H9 (cell line): Measurements from ENCODE around the gene NHLRC1. TPM values are rescaled to one million over a fixed set of nuclear protein-coding genes. Genes with fewer than 3 reads are reported as not detected.

Experiments used
- DNase-seq: peaks from one replicate; pipeline ENCODE4 v3.0.0-alpha.2; 2017
- H2AFZ ChIP-seq: one replicate; pipeline ENCODE4 v1.6.1; 2013; ENCODE audit warnings: mild to moderate bottlenecking, low read length, control low read depth, moderate library complexity
- H2AK5ac ChIP-seq: 2 replicates; pipeline ENCODE4 v1.6.1; 2013; ENCODE audit warnings: low read length, control low read depth, mixed read lengths; ENCODE audit not compliant: insufficient read length
- H2BK120ac ChIP-seq: one replicate; pipeline ENCODE4 v1.6.1; 2013; ENCODE audit warnings: low read depth, mild to moderate bottlenecking, low read length, control low read depth, inconsistent platforms; ENCODE audit not compliant: poor library complexity, severe bottlenecking
- H2BK12ac ChIP-seq: 2 replicates; pipeline ENCODE4 v1.6.1; 2013; ENCODE audit warnings: low read length, control low read depth, mixed read lengths, low read depth; ENCODE audit not compliant: insufficient read length
- H2BK15ac ChIP-seq: 2 replicates; pipeline ENCODE4 v1.6.1; 2013; ENCODE audit warnings: low read depth, low read length, control low read depth
- H2BK20ac ChIP-seq: one replicate; pipeline ENCODE4 v1.6.1; 2013; ENCODE audit warnings: low read depth, mild to moderate bottlenecking, low read length, control low read depth, inconsistent platforms; ENCODE audit not compliant: poor library complexity, severe bottlenecking
- H2BK5ac ChIP-seq: 2 replicates; pipeline ENCODE4 v1.6.1; 2013; ENCODE audit warnings: low read length, control low read depth, mixed read lengths; ENCODE audit not compliant: insufficient read length
- H3K14ac ChIP-seq: 2 replicates; pipeline ENCODE4 v1.6.1; 2013; ENCODE audit warnings: low read length, control low read depth; ENCODE audit not compliant: insufficient read depth
- H3K18ac ChIP-seq: 2 replicates; pipeline ENCODE4 v1.6.1; 2013; ENCODE audit warnings: low read depth, mild to moderate bottlenecking, mixed read lengths, low read length, control low read depth; ENCODE audit not compliant: insufficient read length
- H3K23ac ChIP-seq: 2 replicates; pipeline ENCODE4 v1.6.1; 2013; ENCODE audit warnings: low read length, control low read depth, mixed read lengths, low read depth; ENCODE audit not compliant: insufficient read length
- H3K23me2 ChIP-seq: 2 replicates; pipeline ENCODE4 v1.6.1; 2013; ENCODE audit warnings: low read depth, mild to moderate bottlenecking, mixed read lengths, low read length, control low read depth; ENCODE audit not compliant: insufficient read length, poor library complexity, severe bottlenecking
- H3K27ac ChIP-seq: 2 replicates; pipeline ENCODE4 v1.5.1; 2013; ENCODE audit warnings: low read length, control low read depth, mixed read lengths, low read depth; ENCODE audit not compliant: insufficient read length
- H3K27me3 ChIP-seq: 2 replicates; pipeline ENCODE4 v1.6.1; 2013; ENCODE audit warnings: low read length, control low read depth, inconsistent platforms; ENCODE audit not compliant: insufficient read depth
- H3K4ac ChIP-seq: 2 replicates; pipeline ENCODE4 v1.6.1; 2013; ENCODE audit warnings: low read depth, mild to moderate bottlenecking, control low read depth, inconsistent platforms, low read length, moderate library complexity
- H3K4me1 ChIP-seq: 2 replicates; pipeline ENCODE4 v1.6.1; 2013; ENCODE audit warnings: low read length, control low read depth, inconsistent platforms; ENCODE audit not compliant: insufficient read depth
- H3K4me2 ChIP-seq: 2 replicates; pipeline ENCODE4 v1.6.1; 2013; ENCODE audit warnings: low read length, control low read depth, mixed read lengths; ENCODE audit not compliant: insufficient read length, insufficient read depth
- H3K56ac ChIP-seq: 2 replicates; pipeline ENCODE4 v1.6.1; 2013; ENCODE audit warnings: low read depth, mild to moderate bottlenecking, mixed read lengths, low read length, control low read depth; ENCODE audit not compliant: insufficient read length
- H3K79me1 ChIP-seq: 2 replicates; pipeline ENCODE4 v1.6.1; 2013; ENCODE audit warnings: low read depth, mild to moderate bottlenecking, moderate library complexity, low read length, control low read depth, inconsistent platforms; ENCODE audit not compliant: insufficient read depth, poor library complexity, severe bottlenecking
- H3K79me2 ChIP-seq: 2 replicates; pipeline ENCODE4 v1.6.1; 2013; ENCODE audit warnings: low read length, control low read depth, inconsistent platforms; ENCODE audit not compliant: insufficient read depth
- H3K9ac ChIP-seq: 2 replicates; pipeline ENCODE4 v1.6.1; 2013; ENCODE audit warnings: low read length, control low read depth, mixed read lengths; ENCODE audit not compliant: insufficient read length; ENCODE audit errors: extremely low read depth
- H3K9me3 ChIP-seq: one replicate; pipeline ENCODE4 v1.6.1; 2013; ENCODE audit warnings: low read depth, low read length, inconsistent platforms; ENCODE audit not compliant: control insufficient read depth
- H3T11ph ChIP-seq: one replicate; pipeline ENCODE4 v1.6.1; 2013; ENCODE audit warnings: mild to moderate bottlenecking, low read length, control low read depth, inconsistent platforms
- H4K20me1 ChIP-seq: one replicate; pipeline ENCODE4 v1.6.1; 2013; ENCODE audit not compliant: control insufficient read depth, insufficient read length, insufficient read depth
- H4K5ac ChIP-seq: 2 replicates; pipeline ENCODE4 v1.6.1; 2013; ENCODE audit warnings: low read depth, mild to moderate bottlenecking, mixed read lengths, low read length, control low read depth; ENCODE audit not compliant: insufficient read length
- H4K8ac ChIP-seq: replicated peaks from 2 replicates; pipeline ENCODE4 v1.6.1; 2013; ENCODE audit warnings: low read length, control low read depth, mixed read lengths, low read depth; ENCODE audit not compliant: insufficient read length
- H4K91ac ChIP-seq: 2 replicates; pipeline ENCODE4 v1.6.1; 2013; ENCODE audit warnings: low read depth, mild to moderate bottlenecking, moderate library complexity, mixed read lengths, low read length, control low read depth; ENCODE audit not compliant: insufficient read length
- H3K27ac Mint-ChIP-seq, 3 experiments: 2 replicates in 2 of 3; 3 replicates in 1 of 3; pipeline ENCODE4 v1.8.0; 2020 to 2021; ENCODE audit warnings: mixed read lengths in 3 of 3, mild to moderate bottlenecking in 1 of 3, moderate library complexity in 1 of 3
- H3K27me3 Mint-ChIP-seq: 2 replicates; pipeline ENCODE4 v1.8.0; 2021; ENCODE audit warnings: low read depth, mild to moderate bottlenecking, moderate library complexity, mixed read lengths
- H3K36me3 Mint-ChIP-seq, 3 experiments: 2 replicates in 2 of 3; 3 replicates in 1 of 3; pipeline ENCODE4 v1.8.0; 2020 to 2021; ENCODE audit warnings: low read depth in 3 of 3, mixed read lengths in 3 of 3; ENCODE audit not compliant: insufficient read depth in 1 of 3
- H3K4me1 Mint-ChIP-seq, 2 experiments: 2 replicates each; pipeline ENCODE4 v1.8.0; 2020; ENCODE audit warnings: mixed read lengths in 2 of 2
- H3K4me3 Mint-ChIP-seq, 2 experiments: 2 replicates in 1 of 2; 3 replicates in 1 of 2; pipeline ENCODE4 v1.8.0; 2020 to 2021; ENCODE audit warnings: mild to moderate bottlenecking in 2 of 2, mixed read lengths in 2 of 2, moderate library complexity in 1 of 2
- H3K9me3 Mint-ChIP-seq, 2 experiments: 2 replicates in 1 of 2; 3 replicates in 1 of 2; pipeline ENCODE4 v1.8.0; 2020; ENCODE audit warnings: mild to moderate bottlenecking in 2 of 2, mixed read lengths in 2 of 2, moderate library complexity in 1 of 2
- WGBS: extraction: QIAGEN DNeasy Blood & Tissue Kit; methylation state at CpG from one replicate; pipeline ENCODE4 v1.1.7; 2013; ENCODE audit warnings: missing lambda C conversion rate, low lambda C conversion rate, mixed read lengths; ENCODE audit not compliant: insufficient read length; ENCODE audit errors: extremely low coverage; 5-methylcytosine and 5-hydroxymethylcytosine counted together
- total RNA-seq: library from RNA; stranded (reverse); gene quantifications from 2 replicates; pipeline ENCODE4 v1.2.1, GENCODE V29; 2021
- TF ChIP-seq, protein P1 (sequence below): fragments of 200-600 bp; sonication (generic); conservative IDR thresholded peaks from 3 replicates; pipeline ENCODE4 v1.8.0; 2021; ENCODE audit warnings: antibody characterized with exemption, mild to moderate bottlenecking

Gene NHLRC1
- total RNA-seq, 1 experiment from 2014 or later: 1.5 TPM

DNA sequence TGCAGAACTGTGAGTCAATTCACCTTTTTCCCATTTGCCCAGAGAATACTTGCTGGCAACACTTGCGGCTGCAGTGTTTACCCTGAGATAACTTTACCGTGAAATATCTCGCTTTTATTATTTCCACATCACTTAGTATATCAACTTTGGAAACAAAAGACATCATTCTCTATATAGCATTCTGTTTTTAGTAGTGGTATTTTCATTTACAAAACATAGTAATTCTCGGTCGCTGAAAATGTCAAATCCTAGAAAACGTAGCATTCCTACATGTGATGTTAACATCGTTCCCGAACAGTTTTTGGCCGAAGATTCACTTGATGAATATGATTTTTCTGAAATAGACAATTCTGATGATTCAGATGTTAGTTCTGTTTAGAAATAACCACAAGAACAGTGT, 52.0 kb downstream of the NHLRC1 start:
- Histone ChIP-seq H3K79me1 (no peaks in the 10 kb centered on the region), H3K18ac (no peak overlapping the region), H2BK20ac (no peak overlapping the region), H2BK15ac (no peak overlapping the region), H2BK5ac (no peak overlapping the region), H2AFZ (no peak overlapping the region), H3K23ac (no peak overlapping the region), H3K4me1 (no peaks in the 10 kb centered on the region), H4K91ac (no peak overlapping the region), H3K56ac (no peak overlapping the region), H3K27ac (no peak overlapping the region), H3K23me2 (no peaks in the 10 kb centered on the region), H2BK120ac (no peak overlapping the region), H3T11ph (no peak overlapping the region), H3K79me2 (no peaks in the 10 kb centered on the region), H3K4me2 (no peak overlapping the region), H3K9me3 (no peaks in the 10 kb centered on the region), H4K5ac (no peak overlapping the region), H4K8ac (no peak overlapping the region), H4K20me1 (no peaks in the 10 kb centered on the region), H3K14ac (no peak overlapping the region), H2AK5ac (no peak overlapping the region), H3K27me3 (no peaks in the 10 kb centered on the region), H3K4ac (no peak overlapping the region), H2BK12ac (no peak overlapping the region), H3K9ac (no peak overlapping the region)
- Mint-ChIP-seq H3K36me3 (peaks cover 0 to 7% (median 0%) of the 10 kb centered on the region in 3 experiments; a peak in 3 of 7 replicates), H3K27me3 (no peaks in the 10 kb centered on the region; the same call in 1 of the 2 replicates), H3K4me3 (no peak overlapping the region), H3K9me3 (peaks cover 5 to 9% of the 10 kb centered on the region in 2 experiments), H3K4me1 (no peaks in the 10 kb centered on the region), H3K27ac (no peak overlapping the region)
- TF ChIP-seq, protein P1, sequence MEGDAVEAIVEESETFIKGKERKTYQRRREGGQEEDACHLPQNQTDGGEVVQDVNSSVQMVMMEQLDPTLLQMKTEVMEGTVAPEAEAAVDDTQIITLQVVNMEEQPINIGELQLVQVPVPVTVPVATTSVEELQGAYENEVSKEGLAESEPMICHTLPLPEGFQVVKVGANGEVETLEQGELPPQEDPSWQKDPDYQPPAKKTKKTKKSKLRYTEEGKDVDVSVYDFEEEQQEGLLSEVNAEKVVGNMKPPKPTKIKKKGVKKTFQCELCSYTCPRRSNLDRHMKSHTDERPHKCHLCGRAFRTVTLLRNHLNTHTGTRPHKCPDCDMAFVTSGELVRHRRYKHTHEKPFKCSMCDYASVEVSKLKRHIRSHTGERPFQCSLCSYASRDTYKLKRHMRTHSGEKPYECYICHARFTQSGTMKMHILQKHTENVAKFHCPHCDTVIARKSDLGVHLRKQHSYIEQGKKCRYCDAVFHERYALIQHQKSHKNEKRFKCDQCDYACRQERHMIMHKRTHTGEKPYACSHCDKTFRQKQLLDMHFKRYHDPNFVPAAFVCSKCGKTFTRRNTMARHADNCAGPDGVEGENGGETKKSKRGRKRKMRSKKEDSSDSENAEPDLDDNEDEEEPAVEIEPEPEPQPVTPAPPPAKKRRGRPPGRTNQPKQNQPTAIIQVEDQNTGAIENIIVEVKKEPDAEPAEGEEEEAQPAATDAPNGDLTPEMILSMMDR: no peak
- DNase-seq: no peak
- no CpG with 5 or more reads among the region's 9 CpGs for WGBS

Other genes starting within 250 kb of the NHLRC1 start
- gene KIF13A, start 135.0 kb downstream of the NHLRC1 start, total RNA-seq: 38.2 and 43.1 TPM in 2 replicates
- gene TPMT, start 32.4 kb upstream of the NHLRC1 start, total RNA-seq: 13.0 and 13.3 TPM in 2 replicates
- gene KDM1B, start 32.7 kb upstream of the NHLRC1 start, total RNA-seq: 5.2 and 5.4 TPM in 2 replicates
- gene DEK, start 141.9 kb upstream of the NHLRC1 start, total RNA-seq: 216 and 217 TPM in 2 replicates